Measurements from ENCODE around the gene PSMA8.
"Not testable (repeated sequence)": the region's sequence is repeated elsewhere in the genome, so short reads cannot be mapped to it uniquely, and the experiment has no call there.

Gene PSMA8

GRCh38 chr18:26233208-26233607 lies 99.5 kb downstream of the PSMA8 start:
- DNase-seq (ENCODE audit: low spot score), result no peak

DNA sequence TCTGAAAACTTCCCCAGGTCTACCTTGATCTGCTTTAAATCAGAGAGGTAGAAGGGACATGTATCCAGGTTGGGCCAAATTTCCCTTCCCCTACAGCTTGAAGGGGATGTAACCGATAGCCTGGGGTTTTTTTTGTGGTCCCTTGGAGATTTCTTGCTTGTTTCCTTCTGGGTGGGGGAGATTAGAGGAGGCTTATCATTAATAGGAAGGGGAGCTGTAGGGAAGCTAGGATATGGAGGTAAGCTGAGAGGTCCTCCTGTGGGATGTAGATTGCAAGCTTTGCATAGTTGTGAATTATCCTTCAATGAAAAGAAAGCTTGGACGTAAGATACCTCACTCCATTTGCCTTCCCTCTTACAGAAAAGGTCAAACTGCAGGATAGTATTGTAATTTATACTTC lies 103.7 kb downstream of the PSMA8 start:
- DNase-seq (ENCODE audit: low spot score), result not testable (repeated sequence)

DNA sequence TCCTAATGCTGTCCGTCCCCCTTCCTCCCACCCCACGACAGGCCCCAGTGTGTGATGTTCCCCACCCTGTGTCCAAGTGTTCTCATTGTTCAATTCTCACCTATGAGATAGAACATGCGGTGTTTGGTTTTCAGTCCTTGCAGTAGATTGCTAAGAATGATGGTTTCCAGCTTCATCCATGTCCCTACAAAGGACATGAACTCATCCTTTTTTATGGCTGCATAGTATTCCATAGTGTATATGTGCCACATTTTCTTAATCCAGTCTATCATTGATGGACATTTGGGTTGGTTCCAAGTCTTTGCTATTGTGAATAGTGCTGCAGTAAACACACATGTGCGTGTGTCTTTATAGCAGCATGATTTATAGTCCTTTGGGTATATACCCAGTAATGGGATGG lies 105.0 kb downstream of the PSMA8 start:
- DNase-seq (ENCODE audit: low spot score), result not testable (repeated sequence)

- not testable (repeated sequence) for DNase-seq (ENCODE audit: low spot score)
Measured at GRCh38 chr18:26242392-26242791, 108.7 kb downstream of the PSMA8 start.

All from SK-N-DZ (cell line).